Gastroesophageal sphincter (tissue), 3 donors: Measurements from ENCODE around the gene C10orf143.

Experiments used
- CTCF ChIP-seq, 4 experiments: fragments of 200-600 bp in 2 of 4; fragments of 450-650 bp in 2 of 4; sonication (generic) in 1 of 4; IDR thresholded peaks; one replicate each; pipeline ENCODE4 v1.5.1; 2017 to 2019; ENCODE audit warnings: antibody characterized with exemption in 4 of 4, mild to moderate bottlenecking in 2 of 4, moderate library complexity in 2 of 4
- EP300 ChIP-seq: sonication (generic); formaldehyde crosslinking; IDR thresholded peaks from one replicate; pipeline ENCODE4 v1.6.1; 2017; ENCODE audit warnings: antibody characterized with exemption, mild to moderate bottlenecking
- POLR2AphosphoS5 ChIP-seq: sonication (generic); formaldehyde crosslinking; IDR thresholded peaks from one replicate; pipeline ENCODE4 v1.6.1; 2017; ENCODE audit warnings: antibody characterized with exemption

GRCh38 chr10:130138479-130138866 lies 27.8 kb upstream of the C10orf143 start:
- TF ChIP-seq CTCF (IDR thresholded peaks at IDR 0.05) (no peak), EP300 (no peak), POLR2AphosphoS5 (no peak)
